Keratinocyte (primary cell): ENCODE data around the gene TNP2. TPM values are rescaled to one million over a fixed set of nuclear protein-coding genes. Genes with fewer than 3 reads are reported as not detected.

Experiments
- DNase-seq: peaks from one replicate; pipeline ENCODE4 v3.0.0-alpha.2; 2011; ENCODE audit warnings: low read depth, missing footprints, low spot score
- FAIRE-seq: peaks from 2 replicates; lab custom pipeline; 2011; peaks lifted over from hg19 to GRCh38; lab: Jason Lieb, UNC
- H2AFZ ChIP-seq: 2 replicates; pipeline ENCODE4 v1.6.0; 2012; ENCODE audit warnings: low read length, control low read depth, inconsistent platforms; ENCODE audit not compliant: control insufficient read depth
- H3K27ac ChIP-seq: 2 replicates; pipeline ENCODE4 v1.5.1; 2011; ENCODE audit warnings: low read length; ENCODE audit not compliant: control insufficient read depth, insufficient read depth
- H3K27me3 ChIP-seq: 3 replicates; pipeline ENCODE4 v1.6.0; 2011; ENCODE audit warnings: low read length; ENCODE audit not compliant: control insufficient read depth, insufficient read depth; ENCODE audit errors: extremely low read depth
- H3K36me3 ChIP-seq, 2 experiments: 2 replicates in 1 of 2; 3 replicates in 1 of 2; pipeline ENCODE4 v1.5.1; 2011; ENCODE audit warnings: low read length in 2 of 2, mild to moderate bottlenecking in 1 of 2; ENCODE audit not compliant: control insufficient read depth in 2 of 2, insufficient read depth in 2 of 2; ENCODE audit errors: extremely low read depth in 1 of 2
- H3K4me1 ChIP-seq: 3 replicates; pipeline ENCODE4 v1.5.1; 2011; ENCODE audit warnings: low read length; ENCODE audit not compliant: control insufficient read depth, insufficient read depth; ENCODE audit errors: extremely low read depth
- H3K4me2 ChIP-seq: 3 replicates; pipeline ENCODE4 v1.6.0; 2011; ENCODE audit warnings: low read depth, low read length; ENCODE audit not compliant: control insufficient read depth, insufficient read depth; ENCODE audit errors: extremely low read depth
- H3K4me3 ChIP-seq, 3 experiments: fragments of 200-600 bp in 1 of 3; sonication (generic) in 1 of 3; 2 replicates in 2 of 3; 3 replicates in 1 of 3; pipeline ENCODE4 v1.5.1; 2011 to 2016; ENCODE audit warnings: low read length in 3 of 3, mild to moderate bottlenecking in 3 of 3, control low read depth in 2 of 3, inconsistent platforms in 1 of 3, low read depth in 1 of 3, mixed read lengths in 1 of 3, mixed run types in 1 of 3, moderate library complexity in 1 of 3; ENCODE audit not compliant: control insufficient read depth in 2 of 3, insufficient read depth in 2 of 3; ENCODE audit errors: extremely low read depth in 1 of 3
- H3K79me2 ChIP-seq: 2 replicates; pipeline ENCODE4 v1.6.0; 2012; ENCODE audit warnings: low read length; ENCODE audit not compliant: control insufficient read depth, insufficient read depth
- H3K9ac ChIP-seq: 3 replicates; pipeline ENCODE4 v1.6.0; 2011; ENCODE audit warnings: low read length; ENCODE audit not compliant: control insufficient read depth, insufficient read depth; ENCODE audit errors: extremely low read depth
- H3K9me1 ChIP-seq: 3 replicates; pipeline ENCODE4 v1.6.0; 2011; ENCODE audit warnings: low read length; ENCODE audit not compliant: control insufficient read depth, insufficient read depth; ENCODE audit errors: extremely low read depth
- H3K9me3 ChIP-seq: 2 replicates; pipeline ENCODE4 v1.5.1; 2012; ENCODE audit warnings: low read depth, low read length; ENCODE audit not compliant: control insufficient read depth
- H4K20me1 ChIP-seq: 3 replicates; pipeline ENCODE4 v1.6.0; 2011; ENCODE audit warnings: low read length; ENCODE audit not compliant: control insufficient read depth, insufficient read depth; ENCODE audit errors: extremely low read depth
- EZH2 ChIP-seq: IDR thresholded peaks from one replicate; pipeline ENCODE4 v1.6.1; 2012; ENCODE audit warnings: inconsistent platforms, mild to moderate bottlenecking, low read length, moderate library complexity
- dilution Hi-C: fragments of 300-500 bp; cut with MboI; formaldehyde crosslinking; loops from one replicate; pipeline ENCODE4 v1.7.0; 2020; ENCODE audit warnings: low sequenced_read_pairs; ENCODE audit not compliant: extremely low pct_ligation_motif_present
- polyA plus RNA-seq, 5 experiments: library from polyadenylated mRNA; depleted of rRNA in 3 of 5; stranded (reverse) in 3 of 5; stranded (forward) in 1 of 5; unstranded in 1 of 5; fragments of >200 nt; gene quantifications; 1 replicate in 1 of 5; 2 replicates in 3 of 5; 3 replicates in 1 of 5; pipeline versions ENCODE4 v1.2.1 to v1.2.3, GENCODE V29; 2011 to 2012; ENCODE audit warnings: missing spikeins in 2 of 5, low read depth in 1 of 5, low replicate concordance in 1 of 5
- TF ChIP-seq, protein P1 (sequence below), 3 experiments: IDR thresholded peaks in 1 of 3; conservative IDR thresholded peaks in 1 of 3; optimal IDR thresholded peaks in 1 of 3; 2 replicates in 2 of 3; 3 replicates in 1 of 3; pipeline versions ENCODE3 to v1.5.1; 2011; ENCODE audit warnings: low read length in 3 of 3, mild to moderate bottlenecking in 3 of 3, moderate library complexity in 2 of 3, control low read depth in 1 of 3, inconsistent platforms in 1 of 3; ENCODE audit not compliant: insufficient read depth in 2 of 3; ENCODE audit errors: extremely low read depth in 1 of 3

TNP2 gene
- polyA plus RNA-seq, 1 donor (not counting 4 experiments of a cell fraction or from before 2014, with no cell fraction given): not detected

DNA sequence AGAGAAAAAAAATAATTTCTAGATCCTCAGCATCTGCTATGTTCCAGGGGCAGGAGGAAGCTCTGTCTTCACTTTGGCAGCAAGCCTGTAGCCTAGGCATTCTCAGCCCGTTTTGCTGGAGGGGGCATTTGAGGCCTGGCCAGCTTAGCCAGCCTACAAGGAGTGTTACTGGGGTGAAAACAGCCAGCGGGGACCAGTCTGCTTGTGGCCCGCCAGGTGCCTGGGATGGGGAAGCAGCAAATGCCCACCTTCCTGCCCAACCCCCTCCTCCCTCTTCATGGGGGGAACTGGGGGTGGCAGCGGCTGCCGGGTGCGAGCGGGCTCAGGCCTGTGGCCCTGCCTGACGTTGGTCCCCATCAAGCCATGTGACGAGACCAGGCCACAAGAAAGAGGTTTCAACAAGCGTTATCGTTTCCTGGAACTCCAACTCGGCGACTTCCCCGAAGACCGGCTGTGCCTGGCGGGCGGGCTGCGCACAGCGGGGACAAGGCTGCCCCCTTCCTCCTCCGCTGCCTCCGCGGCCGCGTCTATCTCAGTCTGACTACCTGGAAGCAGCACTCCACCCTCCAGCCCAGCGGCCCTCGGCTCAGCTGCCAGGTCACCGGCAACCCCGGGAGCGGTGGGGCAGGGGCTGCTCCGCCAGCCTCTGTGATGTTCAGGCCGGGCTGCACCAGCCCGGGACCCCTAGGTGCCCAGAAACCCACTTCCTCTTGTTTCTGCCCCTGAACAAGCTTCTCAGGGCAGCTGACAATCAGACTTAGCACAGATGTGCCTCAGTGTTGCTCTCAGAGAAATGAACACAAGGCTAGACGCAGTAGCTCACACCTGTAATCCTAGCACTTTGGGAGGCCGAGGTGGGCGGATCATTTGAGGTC is 36.0 kb downstream of the TNP2 start:
- no peak for DNase-seq
- Histone ChIP-seq H3K4me3 (no peak overlapping the region), H3K79me2 (no peaks in the 10 kb centered on the region), H3K9me3 (no peaks in the 10 kb centered on the region), H3K4me2 (no peak overlapping the region), H3K36me3 (no peaks in the 10 kb centered on the region), H2AFZ (no peak overlapping the region), H3K4me1 (peaks cover 4% of the 10 kb centered on the region), H3K9ac (no peak overlapping the region), H4K20me1 (no peaks in the 10 kb centered on the region), H3K27ac (no peak overlapping the region), H3K9me1 (no peaks in the 10 kb centered on the region), H3K27me3 (no peaks in the 10 kb centered on the region)
- dilution Hi-C loops: no loop called here
- no peak for FAIRE-seq
- no peak for TF ChIP-seq EZH2
- TF ChIP-seq, protein P1, sequence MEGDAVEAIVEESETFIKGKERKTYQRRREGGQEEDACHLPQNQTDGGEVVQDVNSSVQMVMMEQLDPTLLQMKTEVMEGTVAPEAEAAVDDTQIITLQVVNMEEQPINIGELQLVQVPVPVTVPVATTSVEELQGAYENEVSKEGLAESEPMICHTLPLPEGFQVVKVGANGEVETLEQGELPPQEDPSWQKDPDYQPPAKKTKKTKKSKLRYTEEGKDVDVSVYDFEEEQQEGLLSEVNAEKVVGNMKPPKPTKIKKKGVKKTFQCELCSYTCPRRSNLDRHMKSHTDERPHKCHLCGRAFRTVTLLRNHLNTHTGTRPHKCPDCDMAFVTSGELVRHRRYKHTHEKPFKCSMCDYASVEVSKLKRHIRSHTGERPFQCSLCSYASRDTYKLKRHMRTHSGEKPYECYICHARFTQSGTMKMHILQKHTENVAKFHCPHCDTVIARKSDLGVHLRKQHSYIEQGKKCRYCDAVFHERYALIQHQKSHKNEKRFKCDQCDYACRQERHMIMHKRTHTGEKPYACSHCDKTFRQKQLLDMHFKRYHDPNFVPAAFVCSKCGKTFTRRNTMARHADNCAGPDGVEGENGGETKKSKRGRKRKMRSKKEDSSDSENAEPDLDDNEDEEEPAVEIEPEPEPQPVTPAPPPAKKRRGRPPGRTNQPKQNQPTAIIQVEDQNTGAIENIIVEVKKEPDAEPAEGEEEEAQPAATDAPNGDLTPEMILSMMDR (optimal IDR thresholded peaks at IDR 0.05 in 1 of 3, IDR thresholded peaks at IDR 0.05 in 1 of 3, conservative IDR thresholded peaks at IDR 0.05 in 1 of 3; ENCODE audit: extremely low read depth in 1 of 3, insufficient read depth in 2 of 3, low read length in 3 of 3): no peak

DNA sequence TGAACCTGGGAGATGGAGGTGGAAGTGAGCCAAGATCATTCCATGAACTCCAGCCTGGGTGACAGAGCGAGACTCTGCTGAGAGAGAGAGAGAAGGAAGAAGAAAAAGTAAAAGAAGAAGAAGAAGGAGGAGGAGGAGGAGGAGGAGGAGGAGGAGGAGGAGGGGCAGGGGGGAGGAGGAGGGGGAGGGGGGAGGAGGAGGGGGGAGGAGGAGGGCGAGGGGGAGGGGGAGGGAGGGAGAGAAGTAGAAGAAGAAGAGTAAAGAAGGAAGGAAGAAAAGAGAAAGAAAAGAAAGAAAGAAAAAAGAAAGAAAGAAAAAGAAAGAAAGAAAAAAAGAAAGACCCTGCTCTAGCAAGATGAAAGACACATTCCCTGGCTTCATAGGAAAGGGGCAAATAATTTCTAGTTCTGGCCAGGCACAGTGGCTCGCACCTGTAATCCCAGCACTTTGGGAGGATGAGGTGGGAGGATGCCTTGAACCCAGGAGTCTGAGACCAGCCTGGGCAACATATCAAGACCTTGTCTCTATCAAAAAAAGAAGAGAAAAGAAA is 36.7 kb downstream of the TNP2 start:
- Histone ChIP-seq H3K4me3 (no peak overlapping the region), H4K20me1 (no peaks in the 10 kb centered on the region), H3K9me1 (no peaks in the 10 kb centered on the region), H3K9me3 (no peaks in the 10 kb centered on the region), H3K27ac (no peak overlapping the region), H3K79me2 (no peaks in the 10 kb centered on the region), H3K36me3 (no peaks in the 10 kb centered on the region), H3K27me3 (no peaks in the 10 kb centered on the region), H2AFZ (no peak overlapping the region), H3K9ac (no peak overlapping the region), H3K4me1 (peaks cover 4% of the 10 kb centered on the region), H3K4me2 (no peak overlapping the region)
- dilution Hi-C loops: no loop called here
- FAIRE-seq (no peak), DNase-seq (no peak)
- TF ChIP-seq, protein P1 (optimal IDR thresholded peaks at IDR 0.05 in 1 of 3, IDR thresholded peaks at IDR 0.05 in 1 of 3, conservative IDR thresholded peaks at IDR 0.05 in 1 of 3; ENCODE audit: extremely low read depth in 1 of 3, insufficient read depth in 2 of 3, low read length in 3 of 3): no peak
- TF ChIP-seq EZH2: no peak
